HepG2 (cell line): ENCODE data around the gene SCAPER. TPM values are rescaled to one million over a fixed set of nuclear protein-coding genes. Genes with fewer than 3 reads are reported as not detected.

Experiments
- FOSL2 ChIP-seq: sonication (generic); formaldehyde crosslinking; IDR thresholded peaks from 2 replicates; pipeline ENCODE4 v1.4.0; 2020; ENCODE audit warnings: missing genetic modification reagents
- FOXJ3 ChIP-seq: sonication (generic); formaldehyde crosslinking; IDR thresholded peaks from 2 replicates; pipeline ENCODE4 v1.4.0; 2020; ENCODE audit warnings: missing genetic modification reagents, mild to moderate bottlenecking, borderline replicate concordance
- GMEB1 ChIP-seq: sonication (generic); formaldehyde crosslinking; IDR thresholded peaks from 2 replicates; pipeline ENCODE4 v1.5.1; 2020; ENCODE audit warnings: missing genetic modification reagents, mild to moderate bottlenecking, borderline replicate concordance
- HNRNPH1 ChIP-seq: fragments of 200-400 bp; formaldehyde crosslinking; optimal IDR thresholded peaks from 2 replicates; pipeline ENCODE3; 2017; ENCODE audit warnings: mild to moderate bottlenecking, low read depth, low read length
- SOX13 ChIP-seq, 3 experiments: fragments of 450-650 bp in 1 of 3; sonication (generic) in 1 of 3; formaldehyde crosslinking in 1 of 3; IDR thresholded peaks in 2 of 3; conservative IDR thresholded peaks in 1 of 3; 2 replicates each; pipeline versions ENCODE4 v1.5.0 to v1.6.1; 2016 to 2020; ENCODE audit warnings: antibody characterized with exemption in 1 of 3, mild to moderate bottlenecking in 1 of 3, missing compliant biosample characterization in 1 of 3, missing genetic modification reagents in 1 of 3, moderate library complexity in 1 of 3
- SRSF1 ChIP-seq: fragments of 200-400 bp; formaldehyde crosslinking; optimal IDR thresholded peaks from 2 replicates; pipeline ENCODE3; 2017; ENCODE audit warnings: mild to moderate bottlenecking, low read depth, low read length, moderate library complexity
- U2AF1 ChIP-seq: fragments of 200-400 bp; formaldehyde crosslinking; optimal IDR thresholded peaks from 2 replicates; pipeline ENCODE3; 2017; ENCODE audit warnings: mild to moderate bottlenecking, low read depth, low read length
- U2AF2 ChIP-seq: fragments of 200-400 bp; formaldehyde crosslinking; IDR thresholded peaks from 2 replicates; pipeline ENCODE4 v1.6.1; 2017; ENCODE audit warnings: low read depth, mild to moderate bottlenecking, low read length
- YY1 ChIP-seq: IDR thresholded peaks from 2 replicates; pipeline ENCODE4 v1.6.1; 2011; ENCODE audit warnings: low read length, low read depth, moderate library complexity, mild to moderate bottlenecking; ENCODE audit not compliant: insufficient read depth, insufficient replicate concordance
- ZBTB10 ChIP-seq: sonication (generic); formaldehyde crosslinking; IDR thresholded peaks from 2 replicates; pipeline ENCODE4 v1.4.0; 2020; ENCODE audit warnings: missing genetic modification reagents, borderline replicate concordance
- ZBTB7B ChIP-seq: sonication (generic); formaldehyde crosslinking; IDR thresholded peaks from 2 replicates; pipeline ENCODE4 v1.4.0; 2020; ENCODE audit warnings: missing genetic modification reagents
- ZNF121 ChIP-seq: sonication (generic); formaldehyde crosslinking; IDR thresholded peaks from 2 replicates; pipeline ENCODE4 v1.5.0; 2020; ENCODE audit warnings: mild to moderate bottlenecking, missing genetic modification reagents
- ZNF142 ChIP-seq: sonication (generic); formaldehyde crosslinking; IDR thresholded peaks from 2 replicates; pipeline ENCODE4 v1.4.0; 2020; ENCODE audit warnings: missing genetic modification reagents
- ZNF30 ChIP-seq: sonication (generic); formaldehyde crosslinking; IDR thresholded peaks from 2 replicates; pipeline ENCODE4 v1.5.0; 2020; ENCODE audit warnings: mild to moderate bottlenecking, missing genetic modification reagents
- polyA plus RNA-seq, 8 experiments: library from polyadenylated mRNA; depleted of rRNA in 3 of 8; stranded (reverse) in 7 of 8; unstranded in 1 of 8; fragments of >200 nt; fragmentation: Illumina TruSeq in 4 of 8; extraction: Trizol in 4 of 8; gene quantifications; 2 replicates each; pipeline versions ENCODE4 v1.2.1 to v1.2.3, GENCODE V29; 2011 to 2016; ENCODE audit warnings: low read depth in 4 of 8, missing spikeins in 1 of 8, mixed read lengths in 1 of 8; ENCODE audit not compliant: insufficient read depth in 1 of 8
- total RNA-seq, 5 experiments: library from RNA; depleted of rRNA; stranded (reverse); fragments of >200 nt; fragmentation: Illumina TruSeq; extraction: Trizol; gene quantifications; 2 replicates each; pipeline ENCODE4 v1.2.3, GENCODE V29; 2016; ENCODE audit warnings: low read depth in 1 of 5
- TF ChIP-seq, protein P1 (sequence below): sonication (generic); formaldehyde crosslinking; conservative IDR thresholded peaks from 2 replicates; pipeline ENCODE4 v1.8.0; 2022; ENCODE audit warnings: missing genetic modification reagents

Gene SCAPER
- total and polyA plus RNA-seq, 2 of the 13 experiments (the other 11 are each of a cell fraction or from before 2014, with no cell fraction given), result 4.3 to 10.5 TPM

DNA sequence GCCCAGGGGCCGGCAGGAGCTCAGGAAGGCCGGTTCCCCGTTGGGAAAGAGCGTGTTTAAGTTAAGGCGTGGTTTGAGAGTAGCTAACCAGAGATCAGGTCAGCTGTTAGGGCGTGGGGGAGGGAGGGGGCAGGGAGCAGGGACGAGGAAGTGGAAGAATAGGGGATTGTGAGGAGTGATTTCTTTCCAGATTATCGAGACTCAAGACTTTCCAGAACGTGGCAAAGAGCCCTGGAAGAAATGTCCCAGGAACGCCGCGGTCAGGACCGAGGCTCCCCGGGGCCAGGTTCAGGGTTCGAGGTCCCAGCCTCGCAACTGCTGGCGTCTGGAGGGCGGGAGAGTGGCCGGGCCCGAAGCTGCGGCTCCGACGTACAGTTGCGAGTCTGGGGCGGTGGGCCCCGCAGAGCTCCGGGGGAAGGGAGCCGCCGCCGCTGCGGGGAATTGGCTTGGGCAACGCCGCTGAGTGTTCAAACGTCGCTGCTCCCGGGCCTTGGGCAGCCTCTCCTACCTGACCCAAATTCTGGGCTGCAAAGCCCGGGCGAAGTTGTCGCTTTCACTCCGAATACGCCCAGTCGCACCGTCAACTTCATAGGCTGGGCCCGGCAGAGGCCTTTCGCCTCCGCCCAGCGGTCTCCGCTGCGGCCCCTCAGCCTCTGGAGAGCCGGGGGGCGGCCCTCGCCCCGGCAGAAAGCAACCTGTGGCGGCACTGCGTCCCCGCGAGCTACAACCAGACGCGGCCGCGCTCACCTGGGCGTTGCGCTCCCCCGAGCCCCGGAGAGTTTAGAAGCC is 559.1 kb downstream of the SCAPER start (continued):
- TF ChIP-seq ZNF142 (CRISPR knock-in tag), result 0 out of 2 replicates have a peak, but pooled peaks have one; percentile 36
- TF ChIP-seq YY1, result no peak
- TF ChIP-seq, protein P1, sequence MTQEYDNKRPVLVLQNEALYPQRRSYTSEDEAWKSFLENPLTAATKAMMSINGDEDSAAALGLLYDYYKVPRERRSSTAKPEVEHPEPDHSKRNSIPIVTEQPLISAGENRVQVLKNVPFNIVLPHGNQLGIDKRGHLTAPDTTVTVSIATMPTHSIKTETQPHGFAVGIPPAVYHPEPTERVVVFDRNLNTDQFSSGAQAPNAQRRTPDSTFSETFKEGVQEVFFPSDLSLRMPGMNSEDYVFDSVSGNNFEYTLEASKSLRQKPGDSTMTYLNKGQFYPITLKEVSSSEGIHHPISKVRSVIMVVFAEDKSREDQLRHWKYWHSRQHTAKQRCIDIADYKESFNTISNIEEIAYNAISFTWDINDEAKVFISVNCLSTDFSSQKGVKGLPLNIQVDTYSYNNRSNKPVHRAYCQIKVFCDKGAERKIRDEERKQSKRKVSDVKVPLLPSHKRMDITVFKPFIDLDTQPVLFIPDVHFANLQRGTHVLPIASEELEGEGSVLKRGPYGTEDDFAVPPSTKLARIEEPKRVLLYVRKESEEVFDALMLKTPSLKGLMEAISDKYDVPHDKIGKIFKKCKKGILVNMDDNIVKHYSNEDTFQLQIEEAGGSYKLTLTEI (CRISPR knock-in tag), result no peak
- TF ChIP-seq FOXJ3 (CRISPR knock-in tag), result peak; percentile 44; the same call in 1 of the 2 replicates
- TF ChIP-seq GMEB1 (CRISPR knock-in tag), result no peak
- TF ChIP-seq FOSL2 (CRISPR knock-in tag), result no peak
- 0 out of 2 replicates have a peak, but pooled peaks have one; percentile 0 for TF ChIP-seq ZBTB10
- no peak for TF ChIP-seq U2AF1
- 0 out of 2 replicates have a peak, but pooled peaks have one; percentile 3 for TF ChIP-seq ZNF121 (CRISPR knock-in tag)
- no peak for TF ChIP-seq SRSF1
- no peak for TF ChIP-seq SOX13 (IDR thresholded peaks at IDR 0.05)
- TF ChIP-seq SOX13 (CRISPR knock-in tag; conservative IDR thresholded peaks at IDR 0.05 in 1 of 2, IDR thresholded peaks at IDR 0.05 in 1 of 2), result no peak
- no peak for TF ChIP-seq U2AF2
- peak; percentile 26 for TF ChIP-seq HNRNPH1
- TF ChIP-seq ZBTB7B, result peak; percentile 80; the same call in 1 of the 2 replicates
- TF ChIP-seq ZNF30, result no peak; the same call in 1 of the 2 replicates
